NOMO-1 (cell line): ENCODE measurements around the gene CD109.
"Not testable (repeated sequence)": the region's sequence is repeated elsewhere in the genome, so short reads cannot be mapped to it uniquely, and the experiment has no call there.

Experiments
- DNase-seq, 2 experiments: peaks; one replicate each; lab custom pipeline; 2025; ENCODE audit not compliant: unreplicated experiment in 2 of 2; lab: John Stamatoyannopoulos, UW

CD109 gene

GRCh38 chr6:73782911-73783310 lies 86.9 kb downstream of the CD109 start:
- no peak for DNase-seq

- no peak for DNase-seq
Measured at GRCh38 chr6:73784726-73785505, 88.9 kb downstream of the CD109 start.

- no peak for DNase-seq
Measured at GRCh38 chr6:73790574-73790973, 94.6 kb downstream of the CD109 start.

- no peak for DNase-seq
Measured at GRCh38 chr6:73791336-73791735, 95.3 kb downstream of the CD109 start.

- no peak for DNase-seq
Measured at GRCh38 chr6:73792738-73793137, 96.7 kb downstream of the CD109 start.

GRCh38 chr6:73796881-73797280 lies 100.9 kb downstream of the CD109 start:
- no peak for DNase-seq

GRCh38 chr6:73797861-73798260 lies 101.9 kb downstream of the CD109 start:
- DNase-seq = no peak

GRCh38 chr6:73798592-73798991 lies 102.6 kb downstream of the CD109 start:
- no peak for DNase-seq

GRCh38 chr6:73800997-73801396 lies 105.0 kb downstream of the CD109 start:
- DNase-seq = no peak

GRCh38 chr6:73801652-73802268 lies 105.8 kb downstream of the CD109 start:
- DNase-seq = no peak

- no peak for DNase-seq
Measured at GRCh38 chr6:73802366-73802765, 106.4 kb downstream of the CD109 start.

- no peak for DNase-seq
Measured at GRCh38 chr6:73803562-73804241, 107.7 kb downstream of the CD109 start.

GRCh38 chr6:73805221-73805620 lies 109.2 kb downstream of the CD109 start:
- DNase-seq = not testable (repeated sequence)

- DNase-seq = not testable (repeated sequence)
Measured at GRCh38 chr6:73805982-73806381, 110.0 kb downstream of the CD109 start.

GRCh38 chr6:73811706-73812105 lies 115.7 kb downstream of the CD109 start:
- DNase-seq = no peak

GRCh38 chr6:73817253-73817652 lies 121.2 kb downstream of the CD109 start:
- DNase-seq = no peak

GRCh38 chr6:73823046-73823735 lies 127.2 kb downstream of the CD109 start:
- DNase-seq = no peak

GRCh38 chr6:73823832-73824231 lies 127.8 kb downstream of the CD109 start:
- no peak for DNase-seq

- no peak for DNase-seq
Measured at GRCh38 chr6:73826571-73826970, 130.6 kb downstream of the CD109 start.

- no peak for DNase-seq
Measured at GRCh38 chr6:73830119-73830518, 134.1 kb downstream of the CD109 start.

GRCh38 chr6:73832313-73832712 lies 136.3 kb downstream of the CD109 start:
- no peak for DNase-seq
